Glutamatergic neuron (in vitro differentiated cells): ENCODE measurements around the gene INSIG1. TPM values are rescaled to one million over a fixed set of nuclear protein-coding genes. Genes with fewer than 3 reads are reported as not detected.
A peak's percentile ranks its signal among the peaks of the same experiment; 100 is the strongest.

ENCODE experiments used
- DNase-seq: peaks from one replicate; pipeline ENCODE4 v3.0.0; 2022
- H3K27ac Mint-ChIP-seq: one replicate; pipeline ENCODE4 v1.8.0; 2020; ENCODE audit warnings: mild to moderate bottlenecking, mixed read lengths, inconsistent platforms; ENCODE audit not compliant: unreplicated experiment
- H3K27me3 Mint-ChIP-seq: one replicate; pipeline ENCODE4 v1.8.0; 2020; ENCODE audit warnings: mild to moderate bottlenecking, moderate library complexity, mixed read lengths, inconsistent platforms; ENCODE audit not compliant: unreplicated experiment
- H3K36me3 Mint-ChIP-seq: one replicate; pipeline ENCODE4 v1.8.0; 2020; ENCODE audit warnings: mild to moderate bottlenecking, mixed read lengths, inconsistent platforms; ENCODE audit not compliant: unreplicated experiment
- H3K4me1 Mint-ChIP-seq: one replicate; pipeline ENCODE4 v1.8.0; 2020; ENCODE audit warnings: mild to moderate bottlenecking, low read depth, mixed read lengths, inconsistent platforms; ENCODE audit not compliant: unreplicated experiment
- H3K4me3 Mint-ChIP-seq: one replicate; pipeline ENCODE4 v1.8.0; 2020; ENCODE audit warnings: mild to moderate bottlenecking, mixed read lengths, inconsistent platforms; ENCODE audit not compliant: unreplicated experiment
- H3K9me3 Mint-ChIP-seq: one replicate; pipeline ENCODE4 v1.8.0; 2020; ENCODE audit warnings: mild to moderate bottlenecking, moderate library complexity, mixed read lengths, inconsistent platforms; ENCODE audit not compliant: unreplicated experiment
- CTCF ChIP-seq: fragments of 200-600 bp; sonication (generic); IDR thresholded peaks from one replicate; pipeline ENCODE4 v1.5.0; 2021; ENCODE audit not compliant: partially characterized antibody, unreplicated experiment
- total RNA-seq: library from RNA; stranded (reverse); fragmentation: NEBNext Ultra II Directional; extraction: Animal tissue kit (Norgen Biotek cat#: 25700); gene quantifications from one replicate; pipeline ENCODE4 v1.2.1, GENCODE V29; 2021; ENCODE audit not compliant: unreplicated experiment

Gene INSIG1
- total RNA-seq, 1 donor from 2014 or later, result 95.2 TPM

- no peak for TF ChIP-seq CTCF
- peaks cover 5% of the 10 kb centered on the region for H3K9me3 Mint-ChIP-seq
- peaks cover 2% of the 10 kb centered on the region for H3K4me1 Mint-ChIP-seq
- H3K27ac Mint-ChIP-seq, result peak overlapping the region; percentile 9
- peaks cover 8% of the 10 kb centered on the region for H3K36me3 Mint-ChIP-seq
- no peak for DNase-seq
- peaks cover 6% of the 10 kb centered on the region for H3K27me3 Mint-ChIP-seq
- no peak overlapping the region for H3K4me3 Mint-ChIP-seq
These were observed 26.6 kb downstream of the INSIG1 start for GRCh38 chr7:155324012-155324917.

- H3K27me3 Mint-ChIP-seq, result peaks cover 6% of the 10 kb centered on the region
- no peak overlapping the region for H3K27ac Mint-ChIP-seq
- no peak for DNase-seq
- H3K4me3 Mint-ChIP-seq, result no peak overlapping the region
- peaks cover 2% of the 10 kb centered on the region for H3K4me1 Mint-ChIP-seq
- H3K36me3 Mint-ChIP-seq, result peaks cover 8% of the 10 kb centered on the region
- TF ChIP-seq CTCF, result no peak
- H3K9me3 Mint-ChIP-seq, result peaks cover 5% of the 10 kb centered on the region
These were observed 27.2 kb downstream of the INSIG1 start for GRCh38 chr7:155324918-155325235.

- Mint-ChIP-seq H3K4me3 (no peak overlapping the region), H3K4me1 (peaks cover 2% of the 10 kb centered on the region), H3K27me3 (peaks cover 6% of the 10 kb centered on the region), H3K27ac (no peak overlapping the region), H3K36me3 (peaks cover 8% of the 10 kb centered on the region), H3K9me3 (peaks cover 5% of the 10 kb centered on the region)
- TF ChIP-seq CTCF, result no peak
- DNase-seq, result no peak
These were observed 28.7 kb downstream of the INSIG1 start for GRCh38 chr7:155326385-155326784.

- DNase-seq, result no peak
- Mint-ChIP-seq H3K36me3 (peaks cover 13% of the 10 kb centered on the region), H3K27me3 (peaks cover 6% of the 10 kb centered on the region), H3K4me3 (no peak overlapping the region), H3K9me3 (peaks cover 5% of the 10 kb centered on the region), H3K4me1 (peaks cover 2% of the 10 kb centered on the region), H3K27ac (no peak overlapping the region)
- no peak for TF ChIP-seq CTCF
These were observed 30.1 kb downstream of the INSIG1 start for GRCh38 chr7:155327590-155328320.

GRCh38 chr7:155329225-155329624, 31.5 kb downstream of the INSIG1 start:
- Mint-ChIP-seq H3K36me3 (peaks cover 9% of the 10 kb centered on the region), H3K9me3 (no peaks in the 10 kb centered on the region), H3K27me3 (peaks cover 2% of the 10 kb centered on the region), H3K4me1 (peaks cover 2% of the 10 kb centered on the region), H3K4me3 (no peak overlapping the region), H3K27ac (no peak overlapping the region)
- no peak for DNase-seq
- no peak for TF ChIP-seq CTCF
